Transverse colon (tissue), 3 donors: ENCODE measurements around the gene OR51F1.
"Not testable (repeated sequence)": the region's sequence is repeated elsewhere in the genome, so short reads cannot be mapped to it uniquely, and the experiment has no call there.

Source experiments
- CTCF ChIP-seq, 5 experiments: fragments of 200-600 bp in 3 of 5; fragments of 450-650 bp in 2 of 5; sonication (generic) in 3 of 5; IDR thresholded peaks; 1 replicate in 2 of 5; 2 replicates in 3 of 5; pipeline ENCODE4 v1.5.1; 2016 to 2017; ENCODE audit warnings: antibody characterized with exemption in 5 of 5, inconsistent platforms in 3 of 5, mild to moderate bottlenecking in 2 of 5, moderate library complexity in 1 of 5
- EP300 ChIP-seq: sonication (generic); formaldehyde crosslinking; IDR thresholded peaks from one replicate; pipeline ENCODE4 v1.6.1; 2017; ENCODE audit warnings: antibody characterized with exemption, low read depth
- POLR2A ChIP-seq: fragments of 450-650 bp; IDR thresholded peaks from one replicate; pipeline ENCODE4 v1.6.1; 2016; ENCODE audit warnings: antibody characterized with exemption, mild to moderate bottlenecking, moderate library complexity

GRCh38 chr11:4801316-4801715 lies 31.6 kb upstream of the OR51F1 start:
- not testable (repeated sequence) for TF ChIP-seq POLR2A; CTCF (IDR thresholded peaks at IDR 0.05); EP300
